ENCODE results near the gene PKP3. TPM values are rescaled to one million over a fixed set of nuclear protein-coding genes. Genes with fewer than 3 reads are reported as not detected.
"Not testable (repeated sequence)": the region's sequence is repeated elsewhere in the genome, so short reads cannot be mapped to it uniquely, and the experiment has no call there.

PKP3 gene
- total RNA-seq, 1 experiment from 2014 or later = 7.9 TPM

- not testable (repeated sequence) for DNase-seq (ENCODE audit: low read depth)
These were observed 16.7 kb downstream of the PKP3 start for GRCh38 chr11:410711-411110.

GRCh38 chr11:411520-411919, 17.5 kb downstream of the PKP3 start:
- not testable (repeated sequence) for DNase-seq (ENCODE audit: low read depth)

GRCh38 chr11:412641-413119, 18.7 kb downstream of the PKP3 start:
- DNase-seq (ENCODE audit: low read depth) = no peak

GRCh38 chr11:413120-414081, 19.4 kb downstream of the PKP3 start:
- peak; percentile 54 for DNase-seq (ENCODE audit: low read depth)

- no peak for DNase-seq (ENCODE audit: low read depth)
These were observed 20.4 kb downstream of the PKP3 start for GRCh38 chr11:414318-414857.

- DNase-seq (ENCODE audit: low read depth) = no peak
These were observed 21.6 kb downstream of the PKP3 start for GRCh38 chr11:415640-416041.

DNA sequence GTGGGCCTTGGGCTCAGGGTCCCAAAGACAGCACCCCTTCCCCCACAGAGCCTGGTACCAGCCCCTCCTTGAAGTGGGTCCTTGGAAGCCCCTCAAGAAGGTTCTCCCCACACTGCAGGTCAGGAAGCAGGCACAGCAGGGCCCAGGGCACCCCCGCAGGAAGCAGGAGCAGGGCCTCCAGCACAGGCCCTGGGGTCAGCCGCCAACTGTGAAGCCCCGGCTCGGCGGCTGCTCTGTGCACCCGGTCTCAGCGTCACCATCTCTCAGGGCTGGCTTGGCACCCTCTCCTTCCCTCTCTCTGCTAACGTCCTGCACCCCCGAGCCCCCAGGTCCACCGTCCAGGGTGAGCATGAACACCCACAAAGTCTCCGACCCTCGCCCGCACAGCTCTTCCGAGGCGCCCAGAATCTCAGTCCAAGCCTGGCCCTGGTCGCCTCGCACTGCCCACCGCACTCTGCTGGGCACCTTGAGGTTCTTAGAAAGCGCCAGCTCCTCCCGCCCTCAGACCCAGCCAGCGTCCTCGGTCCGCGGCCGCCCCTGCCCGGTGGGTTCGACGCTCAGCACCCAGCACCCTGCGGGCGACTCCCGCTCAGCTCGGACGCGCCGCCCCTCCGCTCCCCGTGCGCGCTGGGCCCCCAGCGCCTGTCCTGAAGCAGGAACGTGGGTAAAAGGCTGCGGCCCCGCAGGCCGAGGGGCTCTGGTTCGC, 22.2 kb downstream of the PKP3 start:
- DNase-seq (ENCODE audit: low read depth) = no peak

- no peak for DNase-seq (ENCODE audit: low read depth)
These were observed 23.0 kb downstream of the PKP3 start for GRCh38 chr11:416757-417621.

GRCh38 chr11:417652-418342, 23.8 kb downstream of the PKP3 start:
- DNase-seq (ENCODE audit: low read depth) = no peak

DNA sequence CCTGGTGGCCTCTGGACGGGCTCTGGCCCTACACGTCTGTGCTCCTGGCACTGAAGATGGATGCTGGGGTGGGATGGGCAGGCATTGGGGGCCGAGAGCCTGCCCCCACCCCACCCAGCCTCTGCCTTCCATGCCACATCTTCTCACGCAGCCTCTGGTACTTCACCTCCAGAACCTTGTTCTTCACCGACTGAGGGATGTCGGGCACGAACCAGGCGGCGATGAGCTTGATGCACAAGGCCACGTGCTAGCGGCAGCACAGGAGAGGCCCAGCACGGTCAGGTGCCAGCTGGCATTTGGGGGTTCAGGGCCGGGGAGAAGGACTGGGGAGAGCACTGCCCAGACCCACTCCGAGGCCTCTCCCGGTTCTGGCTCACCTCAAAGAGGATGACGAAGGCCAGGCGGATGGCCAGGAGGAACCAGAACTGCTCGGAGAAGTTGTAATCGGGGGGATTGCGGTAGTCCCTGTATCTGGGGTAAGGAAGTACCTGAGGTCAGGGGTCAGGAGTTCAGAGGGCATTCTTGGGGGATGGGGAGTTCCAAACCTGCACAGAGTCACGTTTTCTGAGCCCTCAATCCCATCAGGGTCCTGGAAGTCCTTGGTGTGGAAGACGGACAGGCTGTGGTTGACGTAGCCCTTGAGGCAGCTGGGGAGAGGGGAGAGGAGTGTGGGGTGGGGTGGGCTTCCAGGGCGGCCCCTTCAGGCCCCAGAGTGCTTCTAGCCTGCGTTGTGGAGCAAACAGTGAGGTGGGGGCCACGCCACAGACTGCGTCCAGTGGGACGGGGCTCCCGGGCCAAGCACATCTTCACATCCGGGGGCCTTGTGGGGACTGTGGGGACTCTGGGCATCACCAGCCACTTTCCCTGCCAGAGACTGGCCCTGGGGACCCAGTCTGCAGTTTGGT, 24.6 kb downstream of the PKP3 start:
- no peak for DNase-seq (ENCODE audit: low read depth)

GRCh38 chr11:419248-420005, 25.4 kb downstream of the PKP3 start:
- no peak for DNase-seq (ENCODE audit: low read depth)

DNA sequence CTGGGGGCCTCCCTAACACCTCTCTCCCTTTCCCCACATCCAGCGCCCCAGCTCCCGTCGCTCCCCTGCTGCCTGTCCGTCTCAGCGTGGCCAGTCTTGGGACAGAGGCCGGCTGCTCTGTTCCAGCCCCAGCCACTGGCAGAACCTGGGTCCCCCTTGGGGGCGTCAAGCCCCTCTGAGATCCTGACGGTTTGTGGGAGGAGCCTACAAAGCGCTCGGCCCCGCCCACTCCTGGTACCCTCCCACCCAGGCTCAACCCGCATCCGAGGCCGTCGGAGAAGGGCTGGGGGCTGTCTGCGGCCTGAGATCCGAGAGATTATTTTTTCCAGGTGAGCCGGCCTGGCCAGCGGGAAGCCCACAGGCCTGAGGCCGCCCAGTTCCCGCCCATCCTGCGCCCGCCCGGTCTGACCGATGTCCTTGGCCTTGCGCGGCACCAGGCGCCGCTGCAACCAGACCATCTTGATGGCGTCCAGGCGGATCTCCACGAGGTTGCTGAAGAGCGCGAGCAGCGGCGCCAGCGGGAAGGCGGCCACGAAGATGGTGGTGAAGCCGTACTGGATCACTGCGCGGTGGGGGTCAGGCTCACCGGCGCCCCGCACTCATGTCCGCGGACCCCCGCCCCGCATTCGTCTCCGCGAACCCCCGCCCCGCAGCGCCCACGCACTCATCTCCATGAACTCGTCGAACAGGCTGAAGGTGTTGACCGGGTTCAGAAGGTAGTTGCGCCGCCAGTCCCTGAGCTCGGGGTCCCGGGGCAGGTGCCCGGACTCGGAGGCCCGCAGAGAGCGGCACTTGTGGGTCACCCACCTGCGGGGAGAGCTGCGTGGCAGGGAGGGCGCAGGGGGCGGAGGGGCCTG, 26.3 kb downstream of the PKP3 start:
- no peak for DNase-seq (ENCODE audit: low read depth)

GRCh38 chr11:420911-421321, 26.9 kb downstream of the PKP3 start:
- no peak for DNase-seq (ENCODE audit: low read depth)

GRCh38 chr11:422249-422656, 28.2 kb downstream of the PKP3 start:
- no peak for DNase-seq (ENCODE audit: low read depth)

DNA sequence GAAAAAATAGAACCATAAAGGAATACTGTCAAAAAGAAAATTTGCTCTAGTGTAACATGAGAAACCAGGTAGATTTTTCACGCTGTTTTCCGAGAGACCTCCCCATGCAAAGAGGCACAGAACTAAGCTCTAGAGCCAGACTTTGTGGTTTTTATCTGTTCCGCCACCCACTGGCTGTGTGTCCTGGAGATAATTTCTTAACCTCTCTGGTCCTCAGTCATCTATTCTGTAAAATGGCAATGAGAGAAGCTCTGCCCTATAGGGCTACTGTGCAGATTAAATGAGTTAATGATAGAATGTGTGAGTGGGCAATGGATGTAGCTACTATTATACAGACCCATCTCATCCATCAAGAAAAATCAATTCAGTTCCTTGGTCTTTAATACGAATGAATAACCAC, 30.2 kb downstream of the PKP3 start:
- DNase-seq (ENCODE audit: low read depth) = no peak

GRCh38 chr11:424766-425165, 30.8 kb downstream of the PKP3 start:
- not testable (repeated sequence) for DNase-seq (ENCODE audit: low read depth)

DNA sequence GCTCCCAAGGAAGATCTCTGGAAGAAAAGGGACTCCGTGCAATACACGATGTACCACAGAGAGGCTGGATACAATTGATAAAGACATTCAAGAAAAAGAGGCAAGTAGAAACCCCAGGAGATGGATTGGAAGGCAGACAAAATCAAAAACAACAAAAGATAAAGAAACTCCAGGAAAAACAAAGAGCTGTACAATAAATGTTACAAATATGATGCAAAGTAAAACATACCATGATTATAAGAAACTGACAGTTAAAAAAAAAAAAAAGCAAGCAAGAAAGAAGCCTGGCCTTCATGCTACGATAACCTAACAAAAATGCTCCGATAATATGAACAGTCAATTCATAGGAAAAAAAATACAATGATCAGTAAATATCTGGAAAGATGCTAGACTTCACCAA, 31.3 kb downstream of the PKP3 start:
- DNase-seq (ENCODE audit: low read depth) = no peak

DNA sequence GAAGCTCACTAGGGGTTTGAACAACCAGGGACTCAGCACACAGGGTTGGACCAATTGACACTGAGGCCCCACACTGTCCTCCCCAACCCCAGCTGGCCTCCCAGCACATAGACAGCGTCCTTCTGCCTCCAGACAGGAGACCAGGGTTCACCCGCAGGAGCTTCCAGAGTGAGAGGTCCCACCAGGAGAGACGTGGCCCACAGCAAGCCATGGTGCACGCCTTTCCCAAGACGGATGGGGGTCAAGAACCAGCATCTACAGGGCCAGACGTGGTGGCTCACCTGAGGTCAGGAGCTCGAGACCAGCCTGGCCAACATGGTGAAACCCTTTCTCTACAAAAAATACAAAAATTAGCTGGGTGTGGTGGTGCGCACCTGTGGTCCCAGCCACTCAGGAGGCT, 32.8 kb downstream of the PKP3 start:
- DNase-seq (ENCODE audit: low read depth) = no peak
